22Rv1 (cell line): ENCODE measurements around the gene P4HA3.

Source experiments
- H3K27ac ChIP-seq: fragments of 450-650 bp; 2 replicates; pipeline ENCODE4 v1.5.1; 2017
- ZFX ChIP-seq: fragments of 450-650 bp; IDR thresholded peaks from 2 replicates; pipeline ENCODE4 v1.6.1; 2017; ENCODE audit warnings: antibody characterized with exemption, borderline replicate concordance
- TF ChIP-seq, protein P1 (sequence below): fragments of 450-650 bp; IDR thresholded peaks from 2 replicates; pipeline ENCODE4 v1.5.1; 2017; ENCODE audit warnings: mild to moderate bottlenecking

Gene P4HA3

DNA sequence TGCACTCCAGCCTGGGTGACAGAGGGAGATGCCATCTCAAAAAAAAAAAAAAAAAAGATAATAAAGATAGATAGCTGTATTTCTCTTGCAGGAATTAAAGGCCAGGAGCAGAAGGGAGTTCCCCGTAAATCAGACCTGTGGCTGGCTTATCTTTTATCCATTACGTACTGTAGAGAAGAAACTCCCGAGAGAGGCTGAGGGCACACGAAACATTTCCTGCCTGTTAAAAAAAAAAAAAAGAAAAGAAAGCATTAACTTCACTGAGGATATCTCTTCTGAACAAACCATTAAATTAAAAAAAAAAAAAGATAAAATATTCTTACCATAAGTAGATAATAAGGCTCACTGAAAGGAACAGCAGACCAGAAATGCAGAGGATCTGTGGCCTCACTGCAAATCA is 22.5 kb downstream of the P4HA3 start:
- no peak overlapping the region for H3K27ac ChIP-seq
- no peak for TF ChIP-seq ZFX
- TF ChIP-seq, protein P1, sequence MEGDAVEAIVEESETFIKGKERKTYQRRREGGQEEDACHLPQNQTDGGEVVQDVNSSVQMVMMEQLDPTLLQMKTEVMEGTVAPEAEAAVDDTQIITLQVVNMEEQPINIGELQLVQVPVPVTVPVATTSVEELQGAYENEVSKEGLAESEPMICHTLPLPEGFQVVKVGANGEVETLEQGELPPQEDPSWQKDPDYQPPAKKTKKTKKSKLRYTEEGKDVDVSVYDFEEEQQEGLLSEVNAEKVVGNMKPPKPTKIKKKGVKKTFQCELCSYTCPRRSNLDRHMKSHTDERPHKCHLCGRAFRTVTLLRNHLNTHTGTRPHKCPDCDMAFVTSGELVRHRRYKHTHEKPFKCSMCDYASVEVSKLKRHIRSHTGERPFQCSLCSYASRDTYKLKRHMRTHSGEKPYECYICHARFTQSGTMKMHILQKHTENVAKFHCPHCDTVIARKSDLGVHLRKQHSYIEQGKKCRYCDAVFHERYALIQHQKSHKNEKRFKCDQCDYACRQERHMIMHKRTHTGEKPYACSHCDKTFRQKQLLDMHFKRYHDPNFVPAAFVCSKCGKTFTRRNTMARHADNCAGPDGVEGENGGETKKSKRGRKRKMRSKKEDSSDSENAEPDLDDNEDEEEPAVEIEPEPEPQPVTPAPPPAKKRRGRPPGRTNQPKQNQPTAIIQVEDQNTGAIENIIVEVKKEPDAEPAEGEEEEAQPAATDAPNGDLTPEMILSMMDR = no peak

DNA sequence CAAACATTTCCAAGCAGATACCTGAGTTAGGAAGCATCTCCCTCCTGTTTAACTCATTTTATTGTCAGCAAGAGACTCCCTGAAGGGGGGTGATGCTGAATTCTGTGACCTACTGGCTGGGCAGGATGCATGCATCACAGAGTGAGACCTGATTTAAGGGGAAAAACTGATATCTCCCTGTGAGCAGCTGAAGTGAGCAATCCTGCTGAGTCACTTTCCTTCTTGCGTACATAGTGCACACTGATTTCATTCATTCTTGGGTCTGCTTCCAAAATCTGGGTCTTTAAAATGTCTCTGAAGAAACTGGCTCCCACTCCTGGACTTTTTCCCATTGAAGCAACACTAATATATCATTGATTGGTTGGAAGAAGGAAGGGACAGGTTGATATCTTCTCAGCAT is 23.3 kb downstream of the P4HA3 start:
- peak overlapping the region; percentile 47 for H3K27ac ChIP-seq
- TF ChIP-seq ZFX = no peak
- TF ChIP-seq, protein P1 = no peak

DNA sequence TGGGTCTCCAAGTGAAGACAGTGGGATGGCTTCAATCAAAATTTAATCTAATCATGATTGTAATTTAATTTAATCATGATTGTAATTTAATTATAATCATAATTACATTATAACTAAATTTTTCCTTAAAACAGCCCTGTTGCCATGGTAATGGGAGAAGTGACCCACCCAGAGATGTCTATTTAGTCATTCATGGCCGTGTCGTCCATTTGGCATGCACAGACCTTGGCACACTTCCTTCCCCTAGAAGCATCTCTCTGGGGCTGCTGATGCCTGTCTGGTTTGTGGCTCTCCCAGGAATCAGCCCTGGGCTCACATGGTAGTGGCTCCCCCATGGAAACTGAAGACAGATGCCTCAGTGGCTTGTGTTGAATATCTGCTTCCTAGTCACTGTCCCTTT is 27.0 kb downstream of the P4HA3 start:
- TF ChIP-seq ZFX = no peak
- TF ChIP-seq, protein P1 = no peak

DNA sequence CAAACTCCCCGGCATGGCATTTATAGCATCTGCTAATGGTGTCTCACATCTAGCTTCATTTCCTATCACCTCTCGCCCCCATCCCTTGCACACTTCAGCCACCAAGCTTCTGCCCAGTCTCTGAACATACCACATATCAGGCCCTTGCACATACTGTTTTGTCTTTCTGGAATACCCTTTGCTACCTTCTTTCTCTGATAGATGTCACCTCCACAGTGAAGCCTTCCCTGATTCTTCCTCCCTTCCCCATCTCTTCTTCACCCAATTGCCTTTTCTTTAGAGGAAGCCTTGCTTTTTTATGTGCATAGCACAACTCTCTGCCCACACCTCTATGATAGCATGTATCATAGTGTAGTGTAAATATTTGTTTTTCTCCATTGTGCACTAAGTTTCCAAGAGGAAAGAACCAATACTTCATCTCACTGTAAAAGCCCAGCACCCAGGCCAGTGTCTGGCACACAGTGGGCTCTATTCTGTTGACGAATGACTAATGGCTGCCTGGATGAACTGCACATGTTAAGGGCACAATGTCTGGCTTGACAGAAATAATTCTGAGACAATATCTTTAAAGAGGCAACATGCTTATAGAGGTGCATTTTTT is 27.8 kb downstream of the P4HA3 start:
- TF ChIP-seq, protein P1 = no peak
- TF ChIP-seq ZFX = no peak
- H3K27ac ChIP-seq = no peak overlapping the region

More for the DNA sequence above, 27.0 kb downstream of the P4HA3 start:
- no peak overlapping the region for H3K27ac ChIP-seq

DNA sequence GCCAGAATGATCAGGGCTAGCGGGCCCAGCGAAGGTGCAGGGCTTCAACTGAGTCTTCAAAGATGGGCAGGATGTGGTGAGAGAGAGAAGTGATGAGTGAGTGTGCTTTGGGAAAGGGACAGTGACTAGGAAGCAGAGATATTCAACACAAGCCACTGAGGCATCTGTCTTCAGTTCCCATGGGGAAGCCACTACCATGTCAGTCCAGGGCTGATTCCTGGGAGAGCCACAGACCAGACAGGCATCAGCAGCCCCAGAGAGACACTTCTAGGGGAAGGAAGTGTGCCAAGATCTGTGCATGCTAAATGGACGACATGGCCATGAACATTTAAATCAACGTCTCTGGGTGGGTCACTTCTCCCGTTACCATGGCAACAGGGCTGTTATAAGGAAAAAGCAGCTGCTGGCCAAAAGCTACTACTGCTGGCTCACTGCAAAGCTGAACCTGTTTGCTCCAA is 28.5 kb downstream of the P4HA3 start:
- H3K27ac ChIP-seq = no peak overlapping the region
- TF ChIP-seq, protein P1 = no peak
- TF ChIP-seq ZFX = no peak

DNA sequence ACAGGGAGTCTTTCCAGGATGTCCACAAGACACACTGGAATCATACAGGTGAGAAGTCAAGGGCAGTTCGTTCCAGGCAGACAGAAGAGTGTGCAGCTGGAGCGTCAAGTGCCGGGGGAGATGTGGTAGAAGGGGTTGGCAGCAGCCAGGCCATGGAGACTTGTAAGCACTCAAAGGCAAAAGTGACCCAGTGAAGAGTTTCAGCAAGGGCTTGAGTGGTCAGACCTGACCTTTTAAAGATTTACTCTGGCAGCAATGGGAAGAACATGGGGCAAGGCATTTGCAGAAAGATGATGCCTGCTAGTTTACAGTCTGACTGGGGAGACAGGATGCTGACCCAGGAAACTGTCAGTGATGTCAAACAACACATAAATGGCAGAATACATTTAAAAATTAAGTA is 29.0 kb downstream of the P4HA3 start:
- no peak overlapping the region for H3K27ac ChIP-seq
- no peak for TF ChIP-seq ZFX

DNA sequence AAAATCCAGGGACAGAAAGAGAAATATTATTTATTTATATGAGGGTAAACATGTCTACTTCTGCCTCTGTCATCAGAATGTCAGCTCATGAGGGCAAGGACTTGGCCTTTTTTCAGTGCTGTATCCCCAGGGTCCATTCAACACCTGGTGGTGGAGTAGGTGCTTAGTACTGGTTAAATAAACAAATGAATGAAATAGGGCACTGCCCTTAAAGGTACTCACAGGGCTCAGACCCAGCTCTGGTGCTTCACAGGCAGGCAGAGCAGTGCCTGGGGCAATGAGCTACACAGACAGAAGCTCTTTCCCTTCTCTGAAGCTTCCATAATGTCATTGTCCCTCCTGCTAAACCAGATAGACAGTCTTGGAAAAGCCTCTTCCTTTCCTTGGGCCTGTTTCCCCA is 30.9 kb downstream of the P4HA3 start:
- H3K27ac ChIP-seq = no peak overlapping the region

More for the DNA sequence above, 30.9 kb downstream of the P4HA3 start:
- TF ChIP-seq, protein P1 = no peak
- no peak for TF ChIP-seq ZFX
